Measurements from ENCODE around the gene SPEG.
A peak's percentile ranks its signal among the peaks of the same experiment; 100 is the strongest.

SPEG gene

DNA sequence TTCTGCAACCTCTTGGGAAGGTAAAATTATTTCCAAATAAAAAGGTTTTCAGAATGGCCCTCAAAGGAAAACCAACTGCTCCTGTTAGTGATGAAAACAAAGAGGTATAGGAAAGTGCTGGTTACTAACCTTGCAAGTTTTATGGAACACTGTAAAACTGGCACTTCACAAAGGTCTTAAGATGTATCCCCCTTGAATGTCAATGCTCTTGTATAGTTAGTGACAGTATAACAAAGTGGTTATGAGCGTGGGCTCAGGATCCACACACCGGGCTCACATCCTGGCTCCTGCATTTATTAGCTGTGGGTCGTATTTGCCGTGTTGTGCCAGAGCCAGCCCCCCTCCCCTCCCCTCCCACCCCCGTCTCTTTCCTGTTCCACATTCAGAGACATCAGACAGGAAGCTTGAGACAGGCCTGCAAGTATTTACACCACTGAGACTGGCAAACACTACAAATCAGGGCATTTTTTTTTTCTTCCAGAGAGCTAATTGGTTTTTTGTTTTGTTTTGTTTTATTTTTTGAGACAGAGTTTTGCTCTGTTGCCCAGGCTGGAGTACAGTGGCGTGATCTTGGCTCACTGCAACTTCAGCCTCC lies 37.7 kb upstream of the SPEG start:
- Histone ChIP-seq H3K27me3 (replicated peaks; ENCODE audit: control insufficient read depth, insufficient read depth, low read length) (no peaks in the 10 kb centered on the region), H3K9me3 (ENCODE audit: control insufficient read depth, low read length) (no peaks in the 10 kb centered on the region), H3K4me1 (ENCODE audit: control insufficient read depth, insufficient read depth, low read length) (peaks cover 8% of the 10 kb centered on the region), H3K36me3 (ENCODE audit: control insufficient read depth, insufficient read depth, low read length, severe bottlenecking) (no peaks in the 10 kb centered on the region), H3K9ac (ENCODE audit: low read length) (no peak overlapping the region), H3K4me3 (ENCODE audit: low read length) (no peak overlapping the region)
- no peak for DNase-seq (ENCODE audit: low read depth)

DNA sequence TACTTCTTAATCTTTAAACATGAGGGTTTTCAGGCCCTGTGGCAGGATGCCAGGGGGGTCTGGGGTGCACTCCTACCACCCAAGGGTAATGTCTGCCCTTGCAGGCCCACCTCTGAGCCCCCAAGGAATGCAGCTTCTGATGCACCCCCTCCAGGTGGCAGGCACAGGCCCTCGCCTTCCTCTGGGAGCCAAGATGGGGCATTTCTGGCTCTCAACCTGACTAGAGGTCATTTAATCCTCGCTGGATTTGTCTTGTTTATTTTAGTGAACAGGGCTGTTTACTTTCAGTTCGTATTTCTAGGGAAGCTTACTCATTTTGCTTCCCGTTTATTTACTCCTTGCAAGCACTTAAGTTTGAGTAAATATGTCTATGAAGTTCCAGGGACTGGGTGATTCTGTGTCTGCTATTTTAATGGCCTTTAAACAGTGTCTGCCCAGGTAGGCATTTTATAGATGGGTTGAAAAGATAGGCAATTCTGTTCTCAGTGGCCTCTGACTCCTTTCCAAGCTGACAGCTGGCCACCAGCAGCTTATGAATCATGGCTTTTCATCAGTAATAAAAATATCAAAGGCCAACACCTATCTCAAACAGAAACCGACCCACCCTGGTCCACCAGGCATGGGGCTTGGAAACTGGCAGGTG lies 35.8 kb upstream of the SPEG start:
- DNase-seq (ENCODE audit: low read depth), result peak; percentile 5
- H3K27me3 ChIP-seq (replicated peaks; ENCODE audit: control insufficient read depth, insufficient read depth, low read length), result no peaks in the 10 kb centered on the region
- no peaks in the 10 kb centered on the region for H3K36me3 ChIP-seq (ENCODE audit: control insufficient read depth, insufficient read depth, low read length, severe bottlenecking)
- no peak overlapping the region for H3K4me3 ChIP-seq (ENCODE audit: low read length)
- H3K4me1 ChIP-seq (ENCODE audit: control insufficient read depth, insufficient read depth, low read length), result peaks cover 8% of the 10 kb centered on the region
- peak overlapping the region; percentile 24 for H3K9ac ChIP-seq (ENCODE audit: low read length)
- no peaks in the 10 kb centered on the region for H3K9me3 ChIP-seq (ENCODE audit: control insufficient read depth, low read length)

DNA sequence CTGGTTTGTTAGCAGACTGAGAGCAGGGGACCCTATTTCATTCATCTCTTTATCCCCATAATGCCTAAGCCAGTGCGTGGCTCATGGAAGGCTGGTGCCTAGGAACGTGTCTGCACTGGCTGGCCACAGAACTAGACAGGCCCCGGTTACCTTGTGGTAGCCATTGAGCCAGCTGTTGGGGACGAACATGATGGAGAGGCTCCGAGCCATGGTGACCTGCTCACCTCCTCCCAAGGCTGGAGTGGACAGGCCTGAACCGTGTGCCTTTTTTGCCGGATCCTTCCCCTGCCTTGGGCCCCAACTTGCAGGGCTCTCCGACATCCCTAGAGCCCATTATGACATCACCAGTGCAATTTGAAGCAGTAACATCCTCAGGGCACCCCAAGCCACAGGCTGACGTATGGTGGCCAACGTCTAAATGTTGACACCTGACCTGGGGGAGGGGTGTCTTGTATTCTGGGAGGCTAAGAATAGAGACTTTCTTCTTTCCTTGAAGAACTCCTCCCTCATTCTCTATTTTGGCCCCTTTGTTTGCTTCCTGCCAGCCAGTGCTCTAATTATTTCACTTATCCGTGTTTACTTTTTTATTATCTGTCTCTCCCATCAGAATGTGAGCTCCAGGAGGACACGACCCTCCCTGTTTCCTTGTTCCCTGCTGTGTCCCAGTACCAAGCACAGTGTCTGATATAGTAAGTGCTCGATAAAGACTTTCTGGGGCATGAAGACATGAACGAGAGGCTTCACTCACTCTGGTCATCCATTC lies 34.7 kb upstream of the SPEG start:
- Histone ChIP-seq H3K4me3 (ENCODE audit: low read length) (no peak overlapping the region), H3K9me3 (ENCODE audit: control insufficient read depth, low read length) (no peaks in the 10 kb centered on the region), H3K9ac (ENCODE audit: low read length) (no peak overlapping the region), H3K4me1 (ENCODE audit: control insufficient read depth, insufficient read depth, low read length) (peaks cover 8% of the 10 kb centered on the region), H3K27me3 (replicated peaks; ENCODE audit: control insufficient read depth, insufficient read depth, low read length) (no peaks in the 10 kb centered on the region), H3K36me3 (ENCODE audit: control insufficient read depth, insufficient read depth, low read length, severe bottlenecking) (no peaks in the 10 kb centered on the region)
- DNase-seq (ENCODE audit: low read depth), result peak; percentile 4

DNA sequence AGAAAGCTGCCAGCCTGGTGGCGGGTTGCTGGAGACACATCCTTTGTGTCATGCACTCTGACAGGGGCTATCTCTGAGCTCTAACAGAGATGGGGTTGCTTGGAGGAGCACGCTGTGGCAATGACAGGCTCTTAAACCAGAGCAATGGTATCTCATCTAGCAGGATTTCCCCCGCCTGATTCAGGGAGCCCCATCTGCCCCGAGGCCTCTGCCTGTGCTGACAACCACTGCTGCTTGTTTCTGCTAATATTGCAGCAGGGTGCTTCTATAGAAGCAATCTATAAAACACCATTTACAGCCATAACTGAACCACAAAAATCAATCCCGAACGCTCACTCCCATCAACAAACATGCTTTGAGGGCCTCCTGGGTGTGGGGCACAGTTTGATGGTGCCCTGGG lies 34.1 kb upstream of the SPEG start:
- Histone ChIP-seq H3K9me3 (ENCODE audit: control insufficient read depth, low read length) (no peaks in the 10 kb centered on the region), H3K4me1 (ENCODE audit: control insufficient read depth, insufficient read depth, low read length) (peaks cover 8% of the 10 kb centered on the region), H3K36me3 (ENCODE audit: control insufficient read depth, insufficient read depth, low read length, severe bottlenecking) (no peaks in the 10 kb centered on the region), H3K4me3 (ENCODE audit: low read length) (no peak overlapping the region), H3K9ac (ENCODE audit: low read length) (no peak overlapping the region), H3K27me3 (replicated peaks; ENCODE audit: control insufficient read depth, insufficient read depth, low read length) (no peaks in the 10 kb centered on the region)
- peak; percentile 22 for DNase-seq (ENCODE audit: low read depth)

DNA sequence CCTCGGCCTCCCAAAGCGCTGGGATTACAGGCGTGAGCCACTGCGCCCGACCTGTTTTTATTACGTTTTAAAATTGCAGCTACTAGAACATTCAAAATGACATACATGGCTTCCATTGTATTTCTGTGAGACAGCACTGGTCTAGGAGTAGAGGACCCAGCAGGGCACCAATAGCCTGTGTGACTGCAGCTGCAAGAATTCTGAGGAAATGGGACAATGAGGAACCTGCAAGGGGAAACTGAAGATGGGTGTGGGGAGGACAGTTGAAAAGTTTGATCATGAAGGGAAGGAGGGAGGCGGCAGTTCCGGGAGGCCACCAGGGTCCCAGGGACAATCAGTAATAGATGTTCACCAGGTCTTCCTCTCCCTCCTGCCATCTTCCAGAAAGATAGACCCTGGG lies 33.0 kb upstream of the SPEG start:
- no peak for DNase-seq (ENCODE audit: low read depth)
- H3K4me3 ChIP-seq (ENCODE audit: low read length), result no peak overlapping the region
- no peaks in the 10 kb centered on the region for H3K9me3 ChIP-seq (ENCODE audit: control insufficient read depth, low read length)
- no peaks in the 10 kb centered on the region for H3K36me3 ChIP-seq (ENCODE audit: control insufficient read depth, insufficient read depth, low read length, severe bottlenecking)
- peaks cover 19% of the 10 kb centered on the region for H3K4me1 ChIP-seq (ENCODE audit: control insufficient read depth, insufficient read depth, low read length)
- no peaks in the 10 kb centered on the region for H3K27me3 ChIP-seq (replicated peaks; ENCODE audit: control insufficient read depth, insufficient read depth, low read length)
- no peak overlapping the region for H3K9ac ChIP-seq (ENCODE audit: low read length)

DNA sequence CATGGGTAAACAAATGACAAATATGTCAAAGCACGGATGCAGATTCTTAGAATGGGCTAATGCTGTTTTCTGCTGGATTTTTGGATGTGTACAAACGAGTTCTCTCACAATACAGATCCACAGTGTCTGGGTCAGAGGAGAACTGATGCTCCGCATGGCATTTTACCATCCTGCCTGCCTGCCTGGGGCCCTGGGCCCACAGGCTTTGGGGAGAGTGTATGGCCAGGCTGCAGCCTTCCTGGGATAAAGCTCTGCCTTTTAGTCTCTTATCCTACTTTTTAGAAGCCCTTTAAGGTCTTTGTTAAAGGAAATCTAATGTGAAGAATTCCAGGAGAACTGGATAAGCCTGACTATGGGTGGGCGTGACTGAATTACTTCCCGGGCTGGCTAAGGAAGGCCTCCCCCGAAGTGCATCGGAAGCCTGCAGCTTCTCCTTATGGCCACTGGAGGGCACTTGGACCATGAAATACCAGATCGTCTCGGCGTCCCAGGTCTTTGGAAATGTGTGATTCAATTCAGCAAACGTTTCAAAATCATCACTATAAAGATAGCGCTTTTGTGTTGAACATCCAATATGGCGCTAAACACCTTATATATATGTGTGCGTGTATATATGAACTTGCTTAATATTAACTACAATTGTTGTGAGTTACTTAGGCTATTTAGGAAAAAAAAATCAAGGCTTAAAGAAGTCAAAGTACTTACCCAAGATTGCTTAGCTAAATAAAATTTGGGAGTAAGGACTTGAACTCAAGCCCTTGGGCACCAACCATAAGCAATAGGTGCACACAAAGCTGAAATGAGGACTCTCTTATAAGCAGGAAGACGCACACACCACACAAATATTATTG lies 31.8 kb upstream of the SPEG start:
- Histone ChIP-seq H3K36me3 (ENCODE audit: control insufficient read depth, insufficient read depth, low read length, severe bottlenecking) (no peaks in the 10 kb centered on the region), H3K9me3 (ENCODE audit: control insufficient read depth, low read length) (no peaks in the 10 kb centered on the region), H3K9ac (ENCODE audit: low read length) (no peak overlapping the region), H3K4me3 (ENCODE audit: low read length) (no peak overlapping the region), H3K4me1 (ENCODE audit: control insufficient read depth, insufficient read depth, low read length) (peaks cover 30% of the 10 kb centered on the region), H3K27me3 (replicated peaks; ENCODE audit: control insufficient read depth, insufficient read depth, low read length) (no peaks in the 10 kb centered on the region)
- DNase-seq (ENCODE audit: low read depth), result peak; percentile 96

DNA sequence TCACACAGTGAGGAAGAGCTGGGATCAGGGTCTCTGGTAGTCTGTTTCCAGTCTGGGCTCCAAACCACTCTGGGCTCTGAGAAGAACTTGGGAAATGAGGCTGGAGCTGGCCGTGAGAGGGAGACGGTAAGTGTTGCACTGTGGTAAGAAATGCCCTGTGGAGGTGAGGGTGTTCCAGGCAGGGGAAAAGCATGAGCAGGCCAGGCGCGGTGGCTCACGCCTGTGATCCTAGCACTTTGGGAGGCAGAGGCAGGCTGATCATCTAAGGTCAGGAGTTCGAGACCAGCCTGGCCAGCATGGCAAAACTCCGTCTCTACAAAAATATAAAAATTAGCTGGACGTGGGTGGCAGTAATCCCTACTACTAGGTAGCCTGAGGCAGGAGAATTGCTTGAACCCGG lies 30.8 kb upstream of the SPEG start:
- Histone ChIP-seq H3K9me3 (ENCODE audit: control insufficient read depth, low read length) (no peaks in the 10 kb centered on the region), H3K4me3 (ENCODE audit: low read length) (no peak overlapping the region), H3K36me3 (ENCODE audit: control insufficient read depth, insufficient read depth, low read length, severe bottlenecking) (no peaks in the 10 kb centered on the region), H3K9ac (ENCODE audit: low read length) (no peak overlapping the region), H3K27me3 (replicated peaks; ENCODE audit: control insufficient read depth, insufficient read depth, low read length) (no peaks in the 10 kb centered on the region), H3K4me1 (ENCODE audit: control insufficient read depth, insufficient read depth, low read length) (peaks cover 27% of the 10 kb centered on the region)
- DNase-seq (ENCODE audit: low read depth), result no peak

DNA sequence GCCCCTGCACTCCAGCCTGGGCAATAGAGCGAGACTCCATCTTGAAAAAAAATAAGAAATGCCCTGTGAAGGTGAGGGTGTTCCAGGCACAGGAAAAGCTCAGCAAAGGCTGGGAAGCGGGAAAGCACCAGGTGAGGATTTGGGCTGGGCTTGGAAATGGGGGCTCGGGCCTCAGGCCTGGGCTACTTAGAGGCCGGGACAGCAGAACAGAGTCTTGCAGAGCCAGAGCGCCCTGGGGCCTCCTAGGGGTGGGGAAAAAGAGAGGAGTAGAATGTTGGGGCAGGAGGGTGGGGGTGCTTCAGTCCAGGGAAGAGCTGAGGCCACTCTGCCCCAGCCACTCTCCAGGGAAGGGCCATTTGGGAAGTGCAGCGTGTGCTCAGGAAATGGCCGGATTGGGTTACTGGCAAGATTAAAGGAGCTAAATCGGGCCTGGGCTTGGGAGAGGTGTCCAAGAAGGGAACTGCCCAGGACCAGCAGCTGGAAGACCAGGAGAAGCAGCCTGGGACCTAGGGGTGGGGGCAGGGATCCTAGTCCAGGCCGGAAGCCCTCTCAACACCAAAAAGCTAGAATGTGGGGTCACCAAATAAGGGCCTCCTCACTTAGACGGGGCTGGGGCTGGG lies 30.2 kb upstream of the SPEG start:
- Histone ChIP-seq H3K9ac (ENCODE audit: low read length) (peak overlapping the region; percentile 40), H3K36me3 (ENCODE audit: control insufficient read depth, insufficient read depth, low read length, severe bottlenecking) (no peaks in the 10 kb centered on the region), H3K27me3 (replicated peaks; ENCODE audit: control insufficient read depth, insufficient read depth, low read length) (no peaks in the 10 kb centered on the region), H3K4me3 (ENCODE audit: low read length) (no peak overlapping the region), H3K4me1 (ENCODE audit: control insufficient read depth, insufficient read depth, low read length) (peaks cover 22% of the 10 kb centered on the region), H3K9me3 (ENCODE audit: control insufficient read depth, low read length) (no peaks in the 10 kb centered on the region)
- DNase-seq (ENCODE audit: low read depth), result peak; percentile 3

DNA sequence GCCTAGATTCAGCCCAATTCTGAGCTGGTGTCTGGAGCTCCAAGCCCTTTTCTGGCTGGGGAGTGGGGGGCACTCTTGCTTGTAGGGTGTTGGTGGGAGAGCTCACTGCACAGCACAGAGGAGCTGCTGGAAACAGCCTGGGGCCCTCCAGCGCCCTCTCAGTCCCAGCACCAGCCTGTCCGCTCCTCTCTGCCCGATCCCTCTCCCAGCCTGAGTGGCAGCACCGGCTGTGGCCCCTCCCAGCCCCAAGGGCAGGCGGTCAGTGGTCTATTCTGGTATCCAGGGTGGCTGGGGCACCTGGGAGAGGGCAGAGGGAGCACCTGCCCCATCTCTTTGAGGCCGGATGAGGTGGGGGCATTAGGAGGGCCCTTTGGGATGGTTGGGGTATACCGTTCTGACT lies 29.7 kb upstream of the SPEG start:
- DNase-seq (ENCODE audit: low read depth), result no peak
- no peaks in the 10 kb centered on the region for H3K36me3 ChIP-seq (ENCODE audit: control insufficient read depth, insufficient read depth, low read length, severe bottlenecking)
- no peak overlapping the region for H3K4me3 ChIP-seq (ENCODE audit: low read length)
- peaks cover 22% of the 10 kb centered on the region for H3K4me1 ChIP-seq (ENCODE audit: control insufficient read depth, insufficient read depth, low read length)
- H3K9me3 ChIP-seq (ENCODE audit: control insufficient read depth, low read length), result no peaks in the 10 kb centered on the region
- H3K27me3 ChIP-seq (replicated peaks; ENCODE audit: control insufficient read depth, insufficient read depth, low read length), result no peaks in the 10 kb centered on the region
- no peak overlapping the region for H3K9ac ChIP-seq (ENCODE audit: low read length)

DNA sequence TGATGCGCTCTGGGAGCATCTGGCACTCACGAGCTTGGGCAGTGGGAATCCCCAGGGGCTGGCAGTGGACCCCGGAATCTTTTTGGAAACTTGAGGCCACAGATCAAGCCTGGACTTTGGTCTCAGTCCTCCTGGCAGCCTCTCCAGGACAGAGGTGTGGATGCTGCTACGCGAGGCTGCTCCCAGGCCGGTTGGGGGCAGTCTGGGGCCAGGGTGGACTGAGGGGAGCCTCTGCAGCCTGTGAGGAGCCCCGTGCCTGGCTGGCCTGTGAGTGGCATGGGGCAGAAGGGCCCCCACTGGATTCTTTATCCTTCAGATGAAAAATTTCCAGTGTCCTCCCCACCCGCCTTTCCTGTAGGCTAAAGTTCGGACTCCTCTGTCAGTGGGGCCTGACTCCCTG lies 29.2 kb upstream of the SPEG start:
- DNase-seq (ENCODE audit: low read depth), result no peak
- no peaks in the 10 kb centered on the region for H3K36me3 ChIP-seq (ENCODE audit: control insufficient read depth, insufficient read depth, low read length, severe bottlenecking)
- peaks cover 22% of the 10 kb centered on the region for H3K4me1 ChIP-seq (ENCODE audit: control insufficient read depth, insufficient read depth, low read length)
- no peak overlapping the region for H3K4me3 ChIP-seq (ENCODE audit: low read length)
- H3K9me3 ChIP-seq (ENCODE audit: control insufficient read depth, low read length), result no peaks in the 10 kb centered on the region
- no peaks in the 10 kb centered on the region for H3K27me3 ChIP-seq (replicated peaks; ENCODE audit: control insufficient read depth, insufficient read depth, low read length)
- peak overlapping the region; percentile 23 for H3K9ac ChIP-seq (ENCODE audit: low read length)
